GM18517 (cell line): ENCODE results near the gene CRB1.

Experiments used
- ATAC-seq: cut with Tn5 transposase; IDR thresholded peaks from one replicate; pipeline ENCODE4 v1.9.1; 2021; ENCODE audit warnings: mild to moderate bottlenecking, moderate library complexity; ENCODE audit not compliant: unreplicated experiment

Gene CRB1

GRCh38 chr1:197515421-197515820 is 247.4 kb downstream of the CRB1 start:
- ATAC-seq: no peak

GRCh38 chr1:197519741-197520334 is 251.8 kb downstream of the CRB1 start:
- ATAC-seq: no peak

GRCh38 chr1:197521118-197521739 is 253.2 kb downstream of the CRB1 start:
- ATAC-seq: peak; percentile 62

GRCh38 chr1:197526736-197527371 is 258.8 kb downstream of the CRB1 start:
- peak; percentile 51 for ATAC-seq
